GM23338 (cell line): ENCODE results near the gene SYT14. TPM values are rescaled to one million over a fixed set of nuclear protein-coding genes. Genes with fewer than 3 reads are reported as not detected.

Experiments
- ATAC-seq: fragments of 200-7000 bp; cut with Tn5 transposase; 3 replicates; pipeline ENCODE4 v1.9.1; 2020
- DNase-seq: peaks from one replicate; pipeline ENCODE4 v3.0.0-alpha.2; 2015; ENCODE audit warnings: low spot score
- H2AFZ ChIP-seq: fragments of 200-600 bp; sonication (generic); 2 replicates; pipeline ENCODE4 v1.8.0; 2016; ENCODE audit warnings: antibody characterized with exemption, mild to moderate bottlenecking, moderate library complexity
- H3F3A ChIP-seq: fragments of 200-600 bp; sonication (generic); replicated peaks from 2 replicates; pipeline ENCODE4 v1.8.0; 2017; ENCODE audit warnings: antibody characterized with exemption, mixed run types, low read depth
- H3K27ac ChIP-seq: fragments of 200-600 bp; sonication (generic); 2 replicates; pipeline ENCODE4 v1.6.1; 2016; ENCODE audit warnings: low read depth
- H3K27me3 ChIP-seq: fragments of 200-600 bp; sonication (generic); 2 replicates; pipeline ENCODE4 v1.8.0; 2016; ENCODE audit warnings: mild to moderate bottlenecking, mixed run types, moderate library complexity; ENCODE audit not compliant: insufficient read depth
- H3K36me3 ChIP-seq: fragments of 200-600 bp; sonication (generic); 2 replicates; pipeline ENCODE4 v1.8.0; 2016; ENCODE audit warnings: mild to moderate bottlenecking; ENCODE audit not compliant: insufficient read depth
- H3K4me1 ChIP-seq: fragments of 200-600 bp; sonication (generic); 2 replicates; pipeline ENCODE4 v1.8.0; 2016; ENCODE audit warnings: mild to moderate bottlenecking, moderate library complexity; ENCODE audit not compliant: insufficient read depth
- H3K4me2 ChIP-seq: fragments of 200-600 bp; sonication (generic); 2 replicates; pipeline ENCODE4 v1.7.1; 2017; ENCODE audit warnings: mixed run types
- H3K4me3 ChIP-seq: fragments of 200-600 bp; sonication (generic); 2 replicates; pipeline ENCODE4 v1.6.1; 2016; ENCODE audit warnings: mixed run types
- H3K79me2 ChIP-seq: fragments of 200-600 bp; sonication (generic); replicated peaks from 2 replicates; pipeline ENCODE4 v1.8.0; 2017; ENCODE audit warnings: mild to moderate bottlenecking; ENCODE audit not compliant: insufficient read depth
- H3K9me2 ChIP-seq: fragments of 200-600 bp; sonication (generic); 2 replicates; pipeline ENCODE4 v1.8.0; 2017; ENCODE audit not compliant: insufficient read depth
- H4K20me1 ChIP-seq: fragments of 200-600 bp; sonication (generic); replicated peaks from 2 replicates; pipeline ENCODE4 v1.8.0; 2017; ENCODE audit warnings: mild to moderate bottlenecking; ENCODE audit not compliant: insufficient read depth
- H3K27ac Mint-ChIP-seq: 2 replicates; pipeline ENCODE4 v1.8.0; 2020; ENCODE audit warnings: inconsistent platforms, mild to moderate bottlenecking, moderate library complexity, mixed read lengths
- H3K27me3 Mint-ChIP-seq: 3 replicates; pipeline ENCODE4 v1.8.0; 2022; ENCODE audit warnings: low read depth, mild to moderate bottlenecking, moderate library complexity, mixed read lengths, inconsistent platforms; ENCODE audit not compliant: insufficient read depth, poor library complexity
- H3K36me3 Mint-ChIP-seq: 3 replicates; pipeline ENCODE4 v1.8.0; 2021; ENCODE audit warnings: low read depth, mild to moderate bottlenecking, inconsistent platforms, moderate library complexity, mixed read lengths
- H3K4me1 Mint-ChIP-seq: 3 replicates; pipeline ENCODE4 v1.8.0; 2020; ENCODE audit warnings: mild to moderate bottlenecking, inconsistent platforms, mixed read lengths
- H3K4me3 Mint-ChIP-seq: 3 replicates; pipeline ENCODE4 v1.8.0; 2021; ENCODE audit warnings: moderate library complexity, mild to moderate bottlenecking, inconsistent platforms, mixed read lengths
- H3K9me3 Mint-ChIP-seq: 3 replicates; pipeline ENCODE4 v1.8.0; 2020; ENCODE audit warnings: moderate library complexity, mild to moderate bottlenecking, inconsistent platforms, mixed read lengths
- CTCF ChIP-seq, 2 experiments: fragments of 200-600 bp in 1 of 2; sonication (generic) in 1 of 2; conservative IDR thresholded peaks; 2 replicates each; pipeline versions ENCODE4 v1.5.1 to v1.6.1; 2016 to 2017; ENCODE audit warnings: antibody characterized with exemption in 2 of 2, low read depth in 2 of 2, mild to moderate bottlenecking in 2 of 2, moderate library complexity in 1 of 2
- ETS1 ChIP-seq: IDR thresholded peaks from 2 replicates; pipeline ENCODE4 v1.6.1; 2016; ENCODE audit warnings: antibody characterized with exemption
- EZH2phosphoT487 ChIP-seq: fragments of 200-600 bp; sonication (generic); IDR thresholded peaks from one replicate; pipeline ENCODE4 v1.8.1; 2018; ENCODE audit warnings: antibody characterized with exemption; ENCODE audit not compliant: unreplicated experiment
- NANOG ChIP-seq: IDR thresholded peaks from 2 replicates; pipeline ENCODE4 v1.6.1; 2016; ENCODE audit warnings: antibody characterized with exemption, borderline replicate concordance
- POLR2AphosphoS5 ChIP-seq: IDR thresholded peaks from 2 replicates; pipeline ENCODE4 v1.6.1; 2016; ENCODE audit warnings: antibody characterized with exemption, low read depth
- REST ChIP-seq: IDR thresholded peaks from one replicate; pipeline ENCODE4 v1.6.1; 2018; ENCODE audit warnings: antibody characterized with exemption; ENCODE audit not compliant: unreplicated experiment
- STAT1 ChIP-seq: IDR thresholded peaks from one replicate; pipeline ENCODE4 v1.6.1; 2016; ENCODE audit warnings: antibody characterized with exemption; ENCODE audit not compliant: unreplicated experiment
- ZNF331 ChIP-seq: fragments of 250-450 bp; sonication (Bioruptor Pico); IDR thresholded peaks from 2 replicates; pipeline ENCODE4 v1.5.0; 2020; ENCODE audit warnings: low read depth, mild to moderate bottlenecking, moderate library complexity
- ZNF462 ChIP-seq: fragments of 250-450 bp; sonication (Bioruptor Pico); IDR thresholded peaks from 2 replicates; pipeline ENCODE4 v1.5.0; 2020; ENCODE audit warnings: mild to moderate bottlenecking, moderate library complexity
- polyA plus RNA-seq: library from polyadenylated mRNA; unstranded; fragments of >200 nt; fragmentation: Nextera tagmentation; extraction: Ambion mirVana; gene quantifications from 2 replicates; pipeline ENCODE4 v1.2.1, GENCODE V29; 2016
- total RNA-seq: library from RNA; depleted of rRNA; stranded (reverse); fragments of >200 nt; shearing (Covaris generic); gene quantifications from 2 replicates; pipeline ENCODE4 v1.2.3, GENCODE V29; 2014

Gene SYT14
- total and polyA plus RNA-seq, 2 experiments from 2014 or later, result 5.2 to 22.4 TPM

- H3K9me2 ChIP-seq, result no peaks in the 10 kb centered on the region; the same call in 1 of the 2 replicates
- no peak for ATAC-seq
- H3K4me3 ChIP-seq, result no peak overlapping the region
- H3K4me2 ChIP-seq, result no peak overlapping the region
- H3K4me1 Mint-ChIP-seq, result no peaks in the 10 kb centered on the region
- H2AFZ ChIP-seq, result no peak overlapping the region
- no peak for DNase-seq
- no peaks in the 10 kb centered on the region for H3K4me1 ChIP-seq
- H3K27ac Mint-ChIP-seq, result no peak overlapping the region
- no peaks in the 10 kb centered on the region for H3F3A ChIP-seq
- no peaks in the 10 kb centered on the region for H3K79me2 ChIP-seq
- no peak overlapping the region for H3K4me3 Mint-ChIP-seq
- no peaks in the 10 kb centered on the region for H3K36me3 ChIP-seq
- no peaks in the 10 kb centered on the region for H3K9me3 Mint-ChIP-seq
- TF ChIP-seq NANOG (no peak), REST (no peak), ETS1 (no peak), STAT1 (no peak), EZH2phosphoT487 (no peak), POLR2AphosphoS5 (no peak), CTCF (conservative IDR thresholded peaks at IDR 0.05; ENCODE audit: low read depth in 2 of 2) (no peak), ZNF462 (CRISPR knock-in tag) (no peak), ZNF331 (CRISPR knock-in tag) (no peak)
- H4K20me1 ChIP-seq, result no peaks in the 10 kb centered on the region
- no peaks in the 10 kb centered on the region for H3K27me3 ChIP-seq
- H3K27me3 Mint-ChIP-seq, result no peaks in the 10 kb centered on the region
- peaks cover 5% of the 10 kb centered on the region; the same call in 2 of the 3 replicates for H3K36me3 Mint-ChIP-seq
- no peak overlapping the region for H3K27ac ChIP-seq
These were observed 206.7 kb downstream of the SYT14 start for GRCh38 chr1:210144736-210145135.
